ENCODE results near the gene RSPO3. TPM values are rescaled to one million over a fixed set of nuclear protein-coding genes. Genes with fewer than 3 reads are reported as not detected.

Gene RSPO3
- total and polyA plus RNA-seq, 7 donors: 12.6 to 32.1 (median 27.4) TPM

DNA sequence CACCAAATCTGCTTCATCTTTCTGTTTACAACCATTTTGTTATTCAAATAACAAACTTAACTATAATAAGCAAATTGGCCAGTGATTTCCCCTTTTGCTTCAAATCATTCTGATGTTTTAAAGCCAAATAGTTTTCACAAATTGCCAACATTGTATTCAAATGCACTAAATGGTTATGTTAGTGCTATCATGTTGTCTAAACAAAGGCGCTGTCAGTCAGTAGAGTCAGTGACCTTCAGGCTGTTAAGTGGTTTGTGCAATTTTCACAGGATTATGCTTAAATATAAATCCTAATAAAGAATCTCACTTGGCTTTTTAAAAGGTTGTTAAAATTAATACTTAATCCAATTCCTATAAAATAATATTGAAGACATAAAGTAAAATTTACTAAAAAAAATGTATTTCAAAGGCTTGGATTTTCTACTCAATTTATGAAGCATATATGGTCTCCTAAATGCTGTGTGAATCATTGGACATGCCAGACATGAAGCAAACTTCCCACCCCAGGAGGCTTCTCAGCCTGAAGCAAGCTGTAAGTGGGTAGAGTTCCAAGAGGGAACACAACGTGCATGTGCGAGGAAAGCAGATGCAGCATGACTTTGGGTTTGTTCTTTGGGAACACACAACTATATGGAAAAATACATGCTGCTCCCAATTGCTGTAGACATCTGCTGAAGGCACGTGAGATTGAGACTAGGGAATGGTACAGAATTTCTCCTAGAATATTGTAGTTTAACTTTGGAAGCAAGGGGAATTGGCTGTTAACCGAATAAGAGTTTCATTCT lies 54.9 kb downstream of the RSPO3 start:
- DNase-seq (no peak), ATAC-seq (peak in 2 of 4 donors; percentile 41 to 56)
- WGBS, 3 donors: 59 to 74% (median 65%) methylated on average over 5 of the region's 5 CpGs
- Histone ChIP-seq H3K27ac (no peak overlapping the region), H3K4me3 (no peak overlapping the region), H3K4me1 (peaks cover 21% of the 10 kb centered on the region), H3K9me3 (no peaks in the 10 kb centered on the region), H3K27me3 (ENCODE audit: insufficient read depth in 3 of 3, low read length in 2 of 3) (no peaks in the 10 kb centered on the region), H3K36me3 (ENCODE audit: insufficient read depth in 1 of 2, low read depth in 1 of 2) (no peaks in the 10 kb centered on the region)
- intact Hi-C loops (cut with DNase I): no loop called here
- no peak for TF ChIP-seq CTCF (IDR thresholded peaks at IDR 0.05)

DNA sequence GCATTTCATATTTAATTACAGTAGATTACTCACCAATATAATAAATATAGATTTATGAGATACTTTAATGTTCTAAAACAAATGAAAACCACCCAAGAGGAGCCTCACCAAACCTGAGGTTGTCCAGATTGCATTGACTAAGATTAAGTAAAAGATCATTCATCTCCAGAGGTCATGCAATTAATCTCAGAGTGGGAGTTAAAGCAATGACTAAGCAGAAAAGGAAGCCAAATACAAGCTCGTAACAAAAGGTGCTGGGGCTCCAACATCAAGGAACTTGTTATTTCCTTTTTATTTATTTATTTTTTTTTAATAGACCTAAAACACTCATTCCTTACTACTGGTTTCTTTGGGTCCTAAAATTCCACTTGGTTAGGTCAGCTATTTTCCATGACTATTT lies 57.7 kb downstream of the RSPO3 start:
- no peaks in the 10 kb centered on the region for H3K27me3 ChIP-seq (ENCODE audit: insufficient read depth in 3 of 3, low read length in 2 of 3)
- WGBS, 3 donors: 11 to 34% (median 13%) methylated on average over 1 of the region's 1 CpG
- no peak overlapping the region for H3K4me3 ChIP-seq
- DNase-seq (no peak), ATAC-seq (no peak)
- no peak for TF ChIP-seq CTCF (IDR thresholded peaks at IDR 0.05)
- H3K9me3 ChIP-seq: no peaks in the 10 kb centered on the region
- no peaks in the 10 kb centered on the region for H3K36me3 ChIP-seq (ENCODE audit: insufficient read depth in 1 of 2, low read depth in 1 of 2)
- peaks cover 21% of the 10 kb centered on the region for H3K4me1 ChIP-seq
- H3K27ac ChIP-seq: peak overlapping the region; percentile 47
- intact Hi-C loops (cut with DNase I): no loop called here

- H3K27me3 ChIP-seq (ENCODE audit: insufficient read depth in 3 of 3, low read length in 2 of 3): no peaks in the 10 kb centered on the region
- peaks cover 21% of the 10 kb centered on the region for H3K4me1 ChIP-seq
- no peak for DNase-seq
- WGBS, 3 donors: 47 to 65% (median 47%) methylated on average over 4 of the region's 4 CpGs
- ATAC-seq: peak in 2 of 4 donors; percentile 21 to 60
- no peak overlapping the region for H3K4me3 ChIP-seq
- no peak for TF ChIP-seq CTCF (IDR thresholded peaks at IDR 0.05)
- intact Hi-C loops (cut with DNase I): no loop called here
- H3K36me3 ChIP-seq (ENCODE audit: insufficient read depth in 1 of 2, low read depth in 1 of 2): no peaks in the 10 kb centered on the region
- no peak overlapping the region for H3K27ac ChIP-seq
- H3K9me3 ChIP-seq: no peaks in the 10 kb centered on the region
Measured at GRCh38 chr6:127177030-127177922, 58.8 kb downstream of the RSPO3 start.

DNA sequence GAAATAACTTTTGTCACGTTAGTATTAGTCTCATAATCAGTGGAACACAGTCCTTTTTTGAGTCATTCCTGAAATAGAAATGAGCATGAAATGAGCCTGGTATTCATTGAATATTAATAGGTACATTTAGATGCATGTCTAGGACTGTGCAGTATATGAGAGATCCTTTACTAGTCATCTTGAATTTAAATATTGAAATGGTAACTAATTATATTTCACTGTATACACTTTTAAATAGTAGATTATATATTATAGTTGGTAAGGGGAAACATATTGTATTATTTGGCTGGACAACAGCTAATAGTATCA lies 59.4 kb downstream of the RSPO3 start:
- H3K27ac ChIP-seq: no peak overlapping the region
- no peaks in the 10 kb centered on the region for H3K36me3 ChIP-seq (ENCODE audit: insufficient read depth in 1 of 2, low read depth in 1 of 2)
- TF ChIP-seq CTCF (IDR thresholded peaks at IDR 0.05): no peak
- ATAC-seq (no peak), DNase-seq (no peak)
- H3K9me3 ChIP-seq: no peaks in the 10 kb centered on the region
- intact Hi-C loops (cut with DNase I): no loop called here
- H3K27me3 ChIP-seq (ENCODE audit: insufficient read depth in 3 of 3, low read length in 2 of 3): no peaks in the 10 kb centered on the region
- WGBS, 3 donors: 19 to 62% (median 36%) methylated on average over 1 of the region's 1 CpG
- H3K4me3 ChIP-seq: no peak overlapping the region
- peaks cover 21% of the 10 kb centered on the region for H3K4me1 ChIP-seq

All from psoas muscle (tissue), 8 donors.